ENCODE data around the gene VSIG2.

Gene VSIG2

DNA sequence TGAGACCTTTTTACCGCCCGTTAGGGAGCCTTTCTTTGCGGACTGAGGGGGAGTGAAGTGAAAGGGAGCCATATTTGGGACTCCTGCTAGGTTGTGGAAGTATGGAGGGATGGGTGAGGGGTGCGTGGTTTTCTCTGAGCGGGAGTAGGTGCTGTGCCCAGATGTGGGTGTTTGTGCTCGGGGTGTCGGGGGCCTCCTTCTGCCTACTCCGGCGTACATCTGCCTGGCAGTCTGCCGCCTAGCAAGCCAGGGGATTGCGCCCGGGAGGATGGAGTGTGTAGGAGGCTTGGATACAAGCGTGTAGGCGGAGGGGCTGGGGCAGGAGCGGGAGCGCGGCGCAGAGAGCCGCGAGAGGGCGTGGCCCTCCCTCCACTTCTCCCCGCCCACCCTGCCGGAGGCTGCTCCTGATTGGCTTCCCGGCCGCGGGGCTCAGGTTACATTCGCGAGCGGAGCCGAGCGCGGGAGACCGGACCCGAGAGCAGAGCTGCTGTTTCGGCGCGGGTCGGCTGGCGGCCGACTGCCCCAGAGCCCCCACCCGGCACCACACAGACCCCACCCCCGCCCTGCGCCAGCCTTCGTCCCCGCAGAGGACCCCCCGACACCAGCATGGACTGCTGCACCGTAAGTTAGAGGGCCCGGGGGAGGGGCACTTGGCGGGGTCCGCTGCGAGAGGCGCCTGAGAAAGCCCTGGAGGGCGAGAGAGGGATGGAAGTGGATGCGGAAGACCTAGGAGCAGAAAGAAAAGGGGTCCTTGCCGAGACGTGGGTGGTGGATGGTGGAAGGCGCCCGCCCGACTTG lies 12.4 kb downstream of the VSIG2 start, which contains the start of gene NRGN (continued):
- no peak for TF ChIP-seq ZNF266 (tag by site-specific recombination; IDR thresholded peaks at IDR 0.05; ENCODE audit: low read depth)
- TF ChIP-seq ZNF155 (tag by site-specific recombination; IDR thresholded peaks at IDR 0.05) = no peak
- peak; percentile 74 for TF ChIP-seq ZBTB20 (tag by site-specific recombination; IDR thresholded peaks at IDR 0.05)
- TF ChIP-seq ZNF391 (tag by site-specific recombination; IDR thresholded peaks at IDR 0.05; ENCODE audit: borderline replicate concordance, low read depth) = no peak
- no peak for TF ChIP-seq ZNF423 (tag by site-specific recombination; IDR thresholded peaks at IDR 0.05)
- no peak for TF ChIP-seq KLF10 (tag by site-specific recombination; IDR thresholded peaks at IDR 0.05)
- TF ChIP-seq OSR2 (tag by site-specific recombination; IDR thresholded peaks at IDR 0.05) = no peak
- TF ChIP-seq ZNF701 (tag by site-specific recombination; IDR thresholded peaks at IDR 0.05) = no peak
- TF ChIP-seq ZNF433 (tag by site-specific recombination; IDR thresholded peaks at IDR 0.05; ENCODE audit: low read depth) = no peak
- TF ChIP-seq ZNF791 (tag by site-specific recombination; IDR thresholded peaks at IDR 0.05) = no peak
- no peak for TF ChIP-seq ZNF202 (tag by site-specific recombination; IDR thresholded peaks at IDR 0.05; ENCODE audit: borderline replicate concordance)
- no peak for TF ChIP-seq ZSCAN5A (tag by site-specific recombination; IDR thresholded peaks at IDR 0.05)
- no peak for TF ChIP-seq ZNF133 (tag by site-specific recombination; IDR thresholded peaks at IDR 0.05)
- no peak for TF ChIP-seq ZNF658 (tag by site-specific recombination; IDR thresholded peaks at IDR 0.05)
- no peak for TF ChIP-seq RBAK (tag by site-specific recombination; IDR thresholded peaks at IDR 0.05)
- peak; percentile 42; the same call in 1 of the 2 replicates for TF ChIP-seq ZNF366 (tag by site-specific recombination; conservative IDR thresholded peaks at IDR 0.05)
- no peak for TF ChIP-seq ZBTB1 (tag by site-specific recombination; IDR thresholded peaks at IDR 0.05)
- no peak for TF ChIP-seq ZNF121 (tag by site-specific recombination; IDR thresholded peaks at IDR 0.05)
- TF ChIP-seq KLF7 (tag by site-specific recombination; IDR thresholded peaks at IDR 0.05; ENCODE audit: borderline replicate concordance) = no peak
- no peak for TF ChIP-seq TCF7L2 (IDR thresholded peaks at IDR 0.05; ENCODE audit: borderline replicate concordance, low read depth, low read length)
- peak; percentile 95 for TF ChIP-seq EGR2 (tag by site-specific recombination; IDR thresholded peaks at IDR 0.05; ENCODE audit: low read depth)
- TF ChIP-seq SP2 (tag by site-specific recombination; IDR thresholded peaks at IDR 0.05) = peak; percentile 71
- no peak for TF ChIP-seq SETDB1 (IDR thresholded peaks at IDR 0.05; ENCODE audit: insufficient read length, low read length)
- peak; percentile 35; the same call in 1 of the 2 replicates for TF ChIP-seq GLIS1 (tag by site-specific recombination; IDR thresholded peaks at IDR 0.05)
- no peak for TF ChIP-seq ZNF514 (tag by site-specific recombination; IDR thresholded peaks at IDR 0.05)
- TF ChIP-seq ZBTB49 (tag by site-specific recombination; IDR thresholded peaks at IDR 0.05; ENCODE audit: low read depth) = no peak
- TF ChIP-seq KLF8 (tag by site-specific recombination; IDR thresholded peaks at IDR 0.05) = 0 out of 2 replicates have a peak, but pooled peaks have one; percentile 29
- TF ChIP-seq, protein P1, sequence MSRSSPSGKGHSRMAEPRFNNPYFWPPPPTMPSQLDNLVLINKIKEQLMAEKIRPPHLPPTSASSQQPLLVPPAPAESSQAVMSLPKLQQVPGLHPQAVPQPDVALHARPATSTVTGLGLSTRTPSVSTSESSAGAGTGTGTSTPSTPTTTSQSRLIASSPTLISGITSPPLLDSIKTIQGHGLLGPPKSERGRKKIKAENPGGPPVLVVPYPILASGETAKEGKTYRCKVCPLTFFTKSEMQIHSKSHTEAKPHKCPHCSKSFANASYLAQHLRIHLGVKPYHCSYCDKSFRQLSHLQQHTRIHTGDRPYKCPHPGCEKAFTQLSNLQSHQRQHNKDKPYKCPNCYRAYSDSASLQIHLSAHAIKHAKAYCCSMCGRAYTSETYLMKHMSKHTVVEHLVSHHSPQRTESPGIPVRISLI (tag by site-specific recombination; IDR thresholded peaks at IDR 0.05) = no peak
- TF ChIP-seq ZFP3 (tag by site-specific recombination; IDR thresholded peaks at IDR 0.05; ENCODE audit: low read depth) = no peak
- TF ChIP-seq OVOL3 (tag by site-specific recombination; IDR thresholded peaks at IDR 0.05) = no peak
- no peak for TF ChIP-seq ZNF248 (tag by site-specific recombination; IDR thresholded peaks at IDR 0.05)
- TF ChIP-seq ZNF426 (tag by site-specific recombination; IDR thresholded peaks at IDR 0.05) = no peak
- no peak for TF ChIP-seq ZNF488 (tag by site-specific recombination; IDR thresholded peaks at IDR 0.05)
- TF ChIP-seq, protein P2, sequence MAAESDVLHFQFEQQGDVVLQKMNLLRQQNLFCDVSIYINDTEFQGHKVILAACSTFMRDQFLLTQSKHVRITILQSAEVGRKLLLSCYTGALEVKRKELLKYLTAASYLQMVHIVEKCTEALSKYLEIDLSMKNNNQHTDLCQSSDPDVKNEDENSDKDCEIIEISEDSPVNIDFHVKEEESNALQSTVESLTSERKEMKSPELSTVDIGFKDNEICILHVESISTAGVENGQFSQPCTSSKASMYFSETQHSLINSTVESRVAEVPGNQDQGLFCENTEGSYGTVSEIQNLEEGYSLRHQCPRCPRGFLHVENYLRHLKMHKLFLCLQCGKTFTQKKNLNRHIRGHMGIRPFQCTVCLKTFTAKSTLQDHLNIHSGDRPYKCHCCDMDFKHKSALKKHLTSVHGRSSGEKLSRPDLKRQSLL (tag by site-specific recombination; IDR thresholded peaks at IDR 0.05) = 0 out of 2 replicates have a peak, but pooled peaks have one; percentile 22
- TF ChIP-seq ZNF621 (tag by site-specific recombination; IDR thresholded peaks at IDR 0.05) = no peak
- peak; percentile 47; the same call in 1 of the 2 replicates for TF ChIP-seq SP3 (tag by site-specific recombination; IDR thresholded peaks at IDR 0.05)
